NCI-H2107 (cell line): ENCODE results near the gene CD99.
"Not testable (repeated sequence)": the region's sequence is repeated elsewhere in the genome, so short reads cannot be mapped to it uniquely, and the experiment has no call there.

Source experiments
- DNase-seq: peaks from one replicate; lab custom pipeline; 2025; lab: John Stamatoyannopoulos, UW

The CD99 gene

DNA sequence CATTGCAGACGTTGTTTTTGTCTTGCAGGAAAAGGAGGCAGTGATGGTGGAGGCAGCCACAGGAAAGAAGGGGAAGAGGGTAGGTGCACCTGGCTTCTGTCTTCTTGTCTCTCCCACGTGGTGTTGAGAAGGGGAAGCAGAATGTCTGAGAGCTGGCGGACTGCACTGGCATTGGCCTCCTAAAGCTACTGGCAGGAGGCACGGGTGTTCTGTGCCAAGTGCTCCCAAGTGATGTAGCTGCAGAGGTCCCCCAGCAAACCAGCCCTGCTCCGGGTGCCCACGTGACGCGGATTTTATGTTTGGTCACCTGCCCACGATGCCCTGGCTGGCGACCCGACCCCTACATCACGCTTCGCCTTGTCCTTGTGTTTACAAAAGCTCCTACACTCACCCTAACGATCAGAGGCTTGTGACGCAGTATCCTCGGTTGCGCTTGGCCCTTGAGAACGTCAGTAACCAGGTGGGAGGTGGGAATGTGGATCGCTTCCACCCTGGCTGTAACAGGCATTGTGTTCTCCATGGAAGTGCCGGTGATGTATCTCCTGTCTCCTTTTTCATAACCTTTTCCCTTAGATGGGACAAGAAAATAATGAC lies 32.3 kb downstream of the CD99 start:
- no peak for DNase-seq

DNA sequence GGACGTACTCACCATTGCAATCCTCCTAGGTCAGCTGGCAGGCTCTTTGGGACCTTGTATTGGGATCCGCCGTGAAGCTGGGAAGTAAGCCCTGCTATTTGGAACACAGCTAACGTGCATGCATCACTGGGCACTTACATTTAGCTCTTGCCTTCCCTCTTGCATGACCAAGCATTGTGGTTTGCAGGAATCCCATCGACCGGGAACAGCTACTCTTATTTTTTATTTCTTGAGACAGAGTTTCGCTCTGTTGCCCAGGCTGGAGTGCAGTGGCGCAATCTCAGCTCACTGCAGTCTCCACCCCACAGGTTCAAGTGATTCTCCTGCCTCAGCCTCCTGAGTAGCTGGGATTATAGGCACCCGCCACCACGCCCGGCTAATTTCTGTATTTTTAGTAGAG lies 36.2 kb downstream of the CD99 start:
- not testable (repeated sequence) for DNase-seq

- no peak for DNase-seq
These were observed 41.0 kb downstream of the CD99 start for GRCh38 chrX:2732076-2732475.

- no peak for DNase-seq
These were observed 41.6 kb downstream of the CD99 start for GRCh38 chrX:2732649-2733048.

GRCh38 chrX:2733286-2733685 lies 42.2 kb downstream of the CD99 start:
- DNase-seq: no peak

GRCh38 chrX:2735270-2735669 lies 44.2 kb downstream of the CD99 start:
- no peak for DNase-seq

DNA sequence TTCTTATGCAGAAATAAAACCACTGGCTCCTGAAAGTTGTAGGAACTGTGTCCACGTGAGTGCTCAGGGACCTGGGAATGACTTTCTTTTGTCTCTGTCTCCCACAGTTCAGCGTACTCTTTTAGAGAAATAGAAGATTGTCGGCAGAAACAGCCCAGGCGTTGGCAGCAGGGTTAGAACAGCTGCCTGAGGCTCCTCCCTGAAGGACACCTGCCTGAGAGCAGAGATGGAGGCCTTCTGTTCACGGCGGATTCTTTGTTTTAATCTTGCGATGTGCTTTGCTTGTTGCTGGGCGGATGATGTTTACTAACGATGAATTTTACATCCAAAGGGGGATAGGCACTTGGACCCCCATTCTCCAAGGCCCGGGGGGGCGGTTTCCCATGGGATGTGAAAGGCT lies 49.6 kb downstream of the CD99 start:
- DNase-seq: no peak

DNA sequence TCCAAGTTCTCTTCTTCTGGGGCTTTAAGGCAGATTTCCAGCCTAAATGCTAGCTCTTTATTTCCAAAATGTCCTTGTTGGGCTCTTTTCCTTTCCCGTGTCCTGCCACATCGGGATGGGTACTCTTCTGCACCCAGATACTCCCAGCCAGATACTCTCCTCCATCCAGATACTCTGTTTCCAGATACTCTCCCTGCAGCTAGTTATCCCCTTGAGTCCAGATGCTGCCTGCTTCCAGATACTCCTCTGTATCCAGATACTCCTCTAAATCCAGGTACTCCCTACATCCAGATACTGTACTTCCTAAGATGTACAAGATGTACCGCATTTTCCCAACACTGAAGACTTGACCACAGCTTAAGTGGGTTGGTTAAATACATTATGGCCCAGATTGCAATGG lies 50.3 kb downstream of the CD99 start:
- DNase-seq: no peak

DNA sequence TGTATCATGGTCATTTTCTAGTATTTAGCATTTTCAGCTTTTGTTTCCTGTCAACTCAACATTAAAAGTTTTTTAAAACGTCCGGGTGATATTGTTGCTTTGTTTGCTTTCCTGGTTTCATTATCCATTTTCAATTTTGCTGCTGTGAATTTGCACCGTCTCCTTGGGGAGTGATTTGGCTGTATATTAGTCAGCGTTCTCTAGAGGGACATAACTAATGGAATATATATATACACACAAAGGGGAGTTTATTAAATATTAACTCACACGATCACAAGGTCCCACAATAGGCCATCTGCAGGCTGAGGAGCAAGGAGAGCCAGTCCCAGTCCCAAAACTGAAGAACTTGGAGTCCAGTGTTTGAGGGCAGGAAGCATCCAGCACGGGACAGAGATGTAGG lies 55.2 kb downstream of the CD99 start:
- not testable (repeated sequence) for DNase-seq

GRCh38 chrX:2748171-2748814 lies 57.2 kb downstream of the CD99 start:
- DNase-seq: no peak

DNA sequence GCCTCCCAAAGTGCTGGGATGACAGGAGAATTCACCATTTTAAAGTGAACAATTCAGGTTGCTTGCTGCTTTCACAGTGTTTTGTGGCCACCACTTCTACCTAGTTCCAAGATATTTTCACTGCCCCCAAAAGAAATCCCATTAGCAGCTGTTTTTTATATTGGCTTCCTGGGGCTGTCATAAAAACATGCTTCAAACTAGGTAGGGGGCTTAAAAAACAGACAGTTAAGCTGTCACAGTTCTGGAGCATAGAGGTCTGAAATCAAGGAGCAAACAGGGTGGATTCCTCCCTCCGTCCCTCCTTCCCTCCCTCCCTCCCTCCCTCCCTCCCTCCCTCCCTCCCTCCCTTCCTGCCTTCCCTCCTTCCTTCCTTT lies 57.7 kb downstream of the CD99 start:
- DNase-seq: no peak

DNA sequence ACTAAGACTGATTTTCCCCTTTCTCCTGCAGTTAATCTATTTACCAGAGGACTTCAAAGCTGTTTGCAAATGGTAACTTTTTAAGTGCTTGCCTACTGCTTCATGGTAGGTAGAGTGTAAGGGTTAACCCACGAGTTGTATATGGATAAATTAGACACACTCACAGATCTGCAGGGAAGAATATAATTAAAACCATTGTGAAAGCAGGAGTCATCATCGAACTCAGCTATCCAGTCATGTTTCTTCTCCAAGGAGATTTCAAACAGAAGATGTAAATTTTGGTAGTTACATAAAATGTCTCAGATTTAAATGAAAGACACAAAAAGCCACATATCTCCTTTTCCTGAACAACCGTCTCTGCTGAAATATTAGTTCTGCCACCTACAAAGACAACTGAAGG lies 60.2 kb downstream of the CD99 start:
- no peak for DNase-seq

GRCh38 chrX:2751874-2752300 lies 60.8 kb downstream of the CD99 start, which contains the start of gene XG:
XG (plus strand) TSS chrX:2752040; CDS start chrX:2752275, 235 bp downstream.
- DNase-seq: not testable (repeated sequence)

- DNase-seq: not testable (repeated sequence)
These were observed 61.3 kb downstream of the CD99 start for GRCh38 chrX:2752441-2752840.

DNA sequence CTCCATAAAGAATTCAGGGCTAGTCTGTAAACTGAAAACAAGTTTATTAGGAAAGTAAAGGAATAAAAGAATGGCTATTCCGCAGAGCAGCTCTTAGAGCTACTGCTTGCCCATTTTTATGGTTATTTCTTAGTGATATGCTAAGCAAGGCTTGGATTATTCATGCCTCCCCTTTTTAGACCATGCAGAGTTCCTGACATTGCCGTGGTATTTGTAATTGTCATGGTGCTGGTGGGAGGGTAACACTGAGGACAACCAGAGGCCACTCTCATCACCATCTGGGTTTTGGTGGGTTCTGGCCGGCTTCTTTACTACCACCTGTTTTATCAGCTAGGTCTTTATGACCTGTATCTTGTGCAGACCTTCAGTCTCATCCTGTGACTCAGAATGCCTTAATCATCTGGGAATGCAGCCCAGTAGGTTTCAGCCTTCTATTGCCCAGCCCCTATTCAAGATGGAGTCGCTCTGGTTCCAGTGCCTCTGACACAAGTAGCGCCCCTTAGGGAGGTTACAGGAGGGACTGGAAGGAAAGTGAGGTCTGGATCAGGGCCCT lies 64.1 kb downstream of the CD99 start:
- DNase-seq: not testable (repeated sequence)

DNA sequence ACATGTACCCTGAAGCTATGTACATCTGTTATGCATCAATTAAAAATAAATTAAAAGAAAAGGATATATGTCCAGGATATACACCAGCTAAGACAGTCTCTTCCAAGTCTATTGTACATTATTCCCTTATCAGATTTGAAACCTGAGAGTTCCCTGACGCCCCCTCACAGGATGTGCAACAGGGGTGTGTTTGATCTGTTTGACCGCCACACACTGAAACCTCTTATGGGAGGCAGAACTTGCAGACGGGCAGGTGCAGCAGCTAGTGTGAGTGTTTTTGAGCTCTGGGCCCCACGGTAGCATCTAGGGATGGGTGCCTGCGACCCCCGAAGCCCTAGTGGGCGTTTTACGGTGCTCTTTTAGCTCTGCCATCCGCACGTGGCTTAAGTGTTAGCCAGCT lies 65.5 kb downstream of the CD99 start:
- no peak for DNase-seq

- no peak for DNase-seq
These were observed 70.2 kb downstream of the CD99 start for GRCh38 chrX:2761246-2761645.

DNA sequence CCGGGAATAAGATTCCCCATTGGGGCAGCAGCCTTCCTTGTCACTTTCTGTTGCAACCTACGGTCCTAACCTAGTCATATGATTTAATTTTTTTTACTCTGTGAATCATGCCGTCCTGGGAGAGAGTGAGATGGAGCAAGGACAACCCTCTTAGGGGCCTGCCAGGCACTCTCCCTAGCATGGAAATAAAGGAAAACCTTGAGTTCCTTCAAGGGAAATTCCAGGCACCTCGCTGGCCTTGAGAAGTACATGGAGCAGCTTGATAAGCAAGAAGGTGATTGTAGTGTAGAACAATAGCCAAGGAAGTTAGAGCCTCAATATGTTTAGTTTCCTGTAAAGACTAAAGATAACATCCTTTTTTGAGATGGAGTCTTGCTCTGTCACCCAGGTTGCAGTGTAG lies 71.6 kb downstream of the CD99 start:
- not testable (repeated sequence) for DNase-seq

- not testable (repeated sequence) for DNase-seq
These were observed 73.9 kb downstream of the CD99 start for GRCh38 chrX:2764766-2765548.

- no peak for DNase-seq
These were observed 74.4 kb downstream of the CD99 start for GRCh38 chrX:2765549-2765830.

DNA sequence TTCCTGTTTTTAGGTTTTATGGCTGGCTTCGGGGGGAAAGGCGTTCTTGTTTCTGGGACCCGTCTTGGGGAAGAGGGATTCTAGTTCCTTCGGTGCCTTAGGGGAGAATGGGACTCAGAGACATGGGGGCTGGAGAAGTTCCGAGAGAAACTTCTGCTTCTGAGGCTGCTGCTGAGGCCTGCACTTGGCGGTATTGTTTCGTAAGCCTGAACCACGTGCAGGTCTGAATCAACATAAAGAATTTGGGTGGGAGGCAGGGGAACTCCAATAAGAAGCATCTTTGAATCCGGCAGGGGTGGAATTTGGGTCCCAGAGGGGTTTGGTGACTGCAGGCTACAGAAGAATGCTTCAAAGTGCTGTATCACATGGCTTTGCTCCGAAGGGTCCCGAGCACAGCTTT lies 75.8 kb downstream of the CD99 start:
- DNase-seq: no peak

DNA sequence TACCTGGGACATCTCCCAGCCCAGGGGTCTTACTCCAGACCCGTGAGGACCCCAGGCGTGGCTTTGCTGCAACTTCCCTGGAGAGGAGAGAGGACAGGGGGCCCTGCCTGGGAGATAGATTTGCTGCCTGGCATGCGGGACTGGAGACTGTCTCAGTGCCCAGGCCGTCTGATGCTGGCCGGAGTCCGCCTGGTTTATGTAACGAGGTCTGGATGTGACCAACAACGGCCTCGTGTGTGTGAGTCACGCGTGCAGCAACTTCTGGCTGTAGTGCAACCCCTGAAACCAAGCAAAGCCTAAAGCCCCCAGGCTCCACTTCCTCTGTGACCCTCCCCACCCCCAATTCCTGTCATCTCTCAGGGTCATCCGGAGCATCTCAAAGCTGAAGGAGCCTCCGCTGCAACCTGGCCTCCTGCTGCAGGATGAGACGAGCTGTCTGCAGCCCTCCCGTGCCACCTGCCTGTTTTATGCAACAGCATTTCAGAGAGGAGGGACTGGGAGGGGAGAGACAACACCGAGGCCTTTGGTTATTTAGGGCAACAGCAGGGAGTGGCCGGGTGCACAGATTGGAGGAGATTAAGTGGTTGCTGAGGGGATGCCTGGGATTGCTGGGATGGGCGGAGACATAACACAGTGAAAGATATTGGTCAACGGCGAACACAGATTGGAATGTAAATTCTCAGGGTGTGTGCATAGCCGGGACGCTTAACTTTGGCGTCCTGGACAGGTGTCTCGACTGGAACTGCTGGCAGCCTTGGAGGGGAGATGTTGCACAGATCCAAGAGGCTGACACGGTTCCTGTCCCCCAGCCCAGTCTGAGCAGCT lies 76.7 kb downstream of the CD99 start:
- DNase-seq: no peak
